Kasumi-1 (cell line): ENCODE measurements around the gene ETV3.

Experiments used
- DNase-seq, 2 experiments: peaks; one replicate each; lab custom pipeline; 2025; lab: John Stamatoyannopoulos, UW

The ETV3 gene

GRCh38 chr1:157139052-157139715 lies 989 bp upstream of the ETV3 start:
- DNase-seq: no peak

DNA sequence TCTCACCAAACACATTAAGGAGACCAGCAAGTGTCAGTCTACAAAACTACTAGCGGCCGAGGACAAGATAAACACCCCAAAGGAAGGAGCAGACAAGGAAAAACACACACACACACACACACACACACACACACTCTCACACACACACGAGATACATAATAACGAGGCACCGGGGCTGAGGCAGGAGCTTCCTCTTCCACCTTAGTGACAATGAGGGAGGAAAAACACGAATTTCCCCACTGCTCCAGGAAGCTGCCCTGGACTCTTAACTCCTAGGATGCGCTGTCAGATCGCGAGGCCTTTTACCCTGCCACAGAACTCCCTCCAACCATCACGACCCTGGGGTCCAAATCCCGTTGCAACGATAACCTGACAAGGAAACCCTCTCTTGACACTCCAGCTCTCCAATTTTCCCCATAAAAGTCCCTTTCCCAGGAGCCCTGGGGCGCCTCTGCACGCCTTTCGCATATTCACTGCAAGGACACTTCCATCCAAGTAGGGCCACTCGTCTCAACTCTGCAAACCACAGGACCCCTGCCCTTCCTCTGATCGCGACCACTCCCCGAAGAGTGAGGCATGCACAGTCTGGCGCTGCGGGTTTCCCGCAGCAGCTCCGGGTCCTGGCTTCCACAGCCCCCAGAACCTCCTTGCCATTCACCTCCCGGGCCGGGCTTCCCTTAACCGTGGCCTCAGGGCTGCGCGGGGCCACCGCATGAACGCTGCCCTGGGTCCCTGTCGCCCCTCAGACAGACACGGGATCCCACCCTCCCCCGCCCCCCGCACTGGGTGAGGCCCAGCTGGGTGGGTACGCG lies 581 bp downstream of the ETV3 start:
- DNase-seq: peak; percentile 36 to 65

- peak; percentile 31 to 65 for DNase-seq
Measured at GRCh38 chr1:157137046-157137407, 1.2 kb downstream of the ETV3 start.

DNA sequence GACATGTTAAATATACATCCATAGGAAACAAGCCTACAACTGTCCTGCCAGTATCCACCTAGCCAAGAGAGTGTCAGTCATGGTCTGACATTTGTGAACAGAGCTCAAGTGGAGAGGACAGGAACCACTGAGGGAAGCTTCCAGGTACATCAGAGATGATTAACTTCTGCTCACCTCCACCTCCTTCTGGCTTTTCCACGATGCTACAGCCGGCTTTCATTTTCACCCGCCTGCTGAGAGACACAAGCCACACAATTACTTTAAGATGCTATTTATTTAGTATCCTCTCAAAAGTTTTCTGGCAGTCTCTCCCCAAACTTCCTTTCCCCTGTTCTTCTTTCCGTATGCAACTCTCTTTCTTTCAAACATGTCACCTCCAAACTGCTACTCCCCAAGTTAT lies 2.1 kb downstream of the ETV3 start:
- DNase-seq: no peak

DNA sequence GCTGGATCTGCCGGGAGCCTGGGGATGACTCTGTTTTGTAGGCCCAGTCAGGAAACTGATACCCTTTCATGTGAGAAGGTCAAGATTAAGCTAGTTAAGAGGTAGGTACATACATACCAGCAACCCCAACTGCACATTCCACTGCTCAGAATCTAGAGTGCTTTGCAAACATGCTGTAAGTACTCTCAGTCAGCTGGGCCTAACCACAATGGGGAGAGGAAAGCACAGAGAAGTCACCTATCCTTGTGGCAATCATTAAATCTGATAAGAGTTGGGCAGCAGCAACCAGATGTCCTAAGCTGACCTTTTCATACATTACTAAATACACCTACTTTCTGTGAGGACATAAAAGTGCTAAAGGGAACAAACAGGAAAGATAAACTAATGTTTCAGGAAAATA lies 2.5 kb downstream of the ETV3 start:
- no peak for DNase-seq

GRCh38 chr1:157135070-157135469 lies 3.1 kb downstream of the ETV3 start:
- no peak for DNase-seq

- no peak for DNase-seq
Measured at GRCh38 chr1:157134442-157134841, 3.8 kb downstream of the ETV3 start.

DNA sequence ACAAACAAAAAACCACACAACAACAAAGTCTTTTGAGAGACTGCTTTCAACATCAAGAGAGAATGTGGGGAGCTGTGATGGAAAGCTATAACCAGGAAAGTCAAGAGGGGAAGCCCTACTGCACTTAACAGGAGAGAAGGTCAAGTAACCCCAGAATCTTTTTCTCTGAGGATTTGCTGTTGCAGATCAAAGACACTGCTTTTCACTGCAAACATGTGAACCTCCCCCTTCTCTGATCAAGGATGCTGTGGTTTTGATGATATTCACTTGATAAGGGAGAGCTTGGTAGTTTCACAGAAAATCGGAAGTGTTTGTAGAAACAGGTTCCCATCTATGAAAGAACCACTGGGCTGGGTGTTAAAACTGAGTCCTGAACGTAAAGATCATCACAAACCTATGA lies 4.8 kb downstream of the ETV3 start:
- DNase-seq: no peak

DNA sequence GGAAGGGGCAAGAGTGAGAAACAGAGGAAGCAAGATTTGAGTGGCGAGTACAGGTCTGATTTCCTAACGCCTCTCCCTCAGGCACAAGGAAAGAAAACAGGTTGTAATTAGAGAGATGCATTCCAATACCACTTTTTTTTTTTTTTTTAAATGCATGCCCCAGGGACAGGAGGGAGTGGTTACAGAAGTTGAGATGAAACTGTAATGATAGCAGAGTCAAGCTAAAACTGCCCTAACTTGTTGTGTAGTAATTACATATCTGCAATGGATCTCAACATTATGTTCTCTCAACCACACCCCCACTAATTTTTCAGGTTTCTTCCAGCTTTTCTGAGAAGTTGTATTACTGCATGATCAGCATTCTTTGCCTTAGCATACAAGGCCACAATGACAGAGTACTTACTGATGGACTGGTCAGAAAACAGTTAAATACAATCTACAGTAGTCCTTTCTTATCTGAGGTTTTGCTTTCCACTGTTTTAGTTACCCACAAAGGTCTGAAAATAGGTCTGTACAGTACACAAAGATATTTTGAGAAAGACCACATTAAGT lies 5.5 kb downstream of the ETV3 start:
- DNase-seq: no peak

DNA sequence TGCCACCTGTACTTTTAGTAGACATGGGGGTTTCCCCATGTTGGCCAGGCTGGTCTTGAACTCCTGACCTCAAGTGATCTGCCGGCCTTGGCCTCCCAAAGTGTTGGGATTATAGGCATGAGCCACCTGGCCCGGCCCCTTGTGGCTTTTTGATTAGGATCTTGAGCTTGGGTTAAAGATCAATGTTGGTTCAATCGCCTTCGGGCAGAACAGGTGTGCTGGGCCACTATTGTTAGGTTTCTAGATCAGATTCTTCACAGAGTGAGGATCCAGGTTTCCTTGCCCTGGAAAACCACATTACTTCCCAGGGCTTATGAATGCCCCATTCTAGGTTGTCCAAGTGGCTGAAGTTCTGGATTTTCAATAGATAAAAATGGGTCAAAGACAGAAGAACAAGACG lies 6.1 kb downstream of the ETV3 start:
- DNase-seq: no peak

- no peak for DNase-seq
Measured at GRCh38 chr1:157131281-157131680, 6.9 kb downstream of the ETV3 start.

DNA sequence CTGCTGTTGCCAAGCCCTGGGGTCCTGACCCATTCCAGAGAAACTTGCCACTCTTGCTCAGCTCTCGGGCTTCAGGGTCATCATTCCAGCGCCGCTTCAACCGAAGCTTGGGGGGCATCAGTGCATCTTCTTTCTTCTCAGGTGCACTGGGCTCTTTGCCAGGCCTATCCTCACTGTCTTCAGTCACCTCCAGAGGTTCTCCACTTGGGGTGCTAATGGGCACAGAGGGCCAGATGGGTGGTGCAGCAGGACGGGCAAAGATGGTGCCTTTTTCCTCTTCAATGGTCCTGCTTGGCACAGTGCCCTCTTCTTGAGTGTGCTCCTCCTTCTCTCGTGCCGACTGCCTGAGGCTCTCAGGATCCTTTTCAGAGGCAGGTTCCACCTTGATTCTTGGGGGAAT lies 13.3 kb downstream of the ETV3 start:
- peak in 1 of 2 experiments; percentile 14 for DNase-seq

DNA sequence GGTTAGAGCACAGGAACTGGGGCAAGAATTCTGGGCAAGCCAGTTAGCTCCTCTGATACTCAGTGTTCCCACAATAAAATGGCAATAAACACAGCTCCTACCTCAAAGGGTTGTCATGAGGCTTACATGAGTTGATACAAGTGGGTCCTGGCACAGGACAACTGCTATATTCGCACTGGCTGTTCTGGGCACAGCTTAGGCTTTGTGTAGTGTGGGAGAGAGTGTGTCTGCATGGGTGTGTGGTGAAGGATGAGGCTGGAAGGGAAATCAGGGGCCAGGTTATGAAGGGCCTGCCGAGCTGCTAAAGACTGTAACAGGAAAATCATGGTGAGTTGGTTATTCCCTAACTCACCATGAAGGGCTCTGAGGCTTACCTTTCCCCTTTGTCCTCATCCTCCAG lies 18.7 kb downstream of the ETV3 start:
- no peak for DNase-seq

DNA sequence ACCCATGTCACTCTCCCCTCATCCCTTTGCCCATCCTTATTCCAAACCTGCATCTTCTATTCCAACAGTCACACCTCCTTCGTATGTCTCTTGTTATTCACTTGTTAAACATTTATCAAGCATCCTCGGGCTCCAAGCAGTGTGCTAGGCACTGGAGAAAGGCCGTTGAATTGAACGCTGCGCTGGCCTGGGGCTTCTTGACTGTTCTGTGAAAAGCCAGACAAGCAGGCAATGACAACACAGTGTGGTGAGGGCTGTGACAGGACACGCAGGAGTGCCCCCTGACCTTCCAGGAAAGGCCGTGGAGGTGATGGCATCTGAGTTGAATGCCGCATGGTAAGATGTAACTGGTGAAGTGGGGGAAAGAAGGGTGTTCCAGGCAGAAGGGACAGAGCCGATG lies 19.2 kb downstream of the ETV3 start:
- no peak for DNase-seq

- no peak for DNase-seq
Measured at GRCh38 chr1:157117527-157118057, 20.6 kb downstream of the ETV3 start.

GRCh38 chr1:157116737-157117103 lies 21.5 kb downstream of the ETV3 start:
- DNase-seq: no peak

DNA sequence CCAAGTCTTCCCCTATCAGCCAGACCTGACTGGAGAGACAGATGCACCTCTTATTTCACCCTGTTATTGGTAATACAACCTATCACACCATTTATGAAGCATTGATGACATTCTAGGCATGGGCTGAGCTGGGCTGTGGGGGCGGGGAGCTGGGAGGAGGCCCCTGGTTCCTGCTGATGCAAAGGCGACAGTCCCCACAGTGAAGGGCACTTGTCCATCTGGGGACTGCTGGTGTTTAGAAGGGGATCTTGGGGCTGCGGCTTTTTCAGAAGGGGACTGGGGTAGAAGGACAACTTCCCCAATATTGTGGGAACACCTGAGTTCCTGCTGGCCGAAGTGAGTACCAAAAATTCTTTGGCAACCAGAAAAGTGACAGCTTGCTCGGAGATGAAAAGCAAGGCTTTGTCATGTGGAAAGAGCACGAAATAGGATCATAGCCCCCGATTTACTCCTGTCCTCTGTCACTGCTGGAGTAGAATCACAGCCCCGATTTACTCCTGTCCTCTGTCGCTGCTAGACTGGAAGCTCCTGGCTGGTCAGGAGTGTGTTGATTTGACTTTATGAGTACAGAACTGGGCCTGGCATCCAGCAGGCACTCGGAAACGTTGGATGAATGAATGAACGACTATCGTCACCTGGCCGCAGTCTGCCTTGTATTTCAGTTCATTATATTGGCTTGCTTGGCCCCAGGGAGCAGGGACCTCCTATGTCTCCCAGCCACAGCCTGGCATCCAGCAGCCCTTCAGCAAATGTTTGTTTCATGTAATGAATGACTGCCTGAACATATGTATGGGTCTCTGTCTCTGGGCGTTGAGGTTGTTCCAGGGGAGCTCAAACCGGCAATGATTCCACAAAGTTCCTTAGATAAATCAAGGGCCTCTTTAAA lies 22.1 kb downstream of the ETV3 start:
- DNase-seq: no peak

DNA sequence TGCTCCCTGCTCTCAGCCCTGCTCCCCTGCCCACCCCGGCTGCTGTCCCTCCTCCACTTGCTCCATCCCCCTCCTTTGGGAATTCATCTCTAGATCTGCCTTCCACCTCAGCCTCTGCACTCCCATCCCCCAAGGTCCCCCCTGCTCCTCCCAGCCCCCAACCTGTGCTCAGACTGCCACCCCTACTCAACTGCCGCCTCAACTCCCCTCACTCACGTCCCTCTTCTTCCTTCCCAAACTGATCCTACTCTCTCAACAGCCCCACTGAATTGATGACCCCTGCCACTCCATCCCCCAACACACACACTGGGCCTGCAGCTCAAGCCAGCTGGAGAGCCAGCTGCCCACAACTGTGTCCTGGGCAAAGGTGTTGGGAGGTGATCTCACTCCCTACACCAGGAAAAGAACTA lies 22.8 kb downstream of the ETV3 start:
- no peak for DNase-seq

GRCh38 chr1:157114183-157115121 lies 23.7 kb downstream of the ETV3 start:
- DNase-seq: no peak

DNA sequence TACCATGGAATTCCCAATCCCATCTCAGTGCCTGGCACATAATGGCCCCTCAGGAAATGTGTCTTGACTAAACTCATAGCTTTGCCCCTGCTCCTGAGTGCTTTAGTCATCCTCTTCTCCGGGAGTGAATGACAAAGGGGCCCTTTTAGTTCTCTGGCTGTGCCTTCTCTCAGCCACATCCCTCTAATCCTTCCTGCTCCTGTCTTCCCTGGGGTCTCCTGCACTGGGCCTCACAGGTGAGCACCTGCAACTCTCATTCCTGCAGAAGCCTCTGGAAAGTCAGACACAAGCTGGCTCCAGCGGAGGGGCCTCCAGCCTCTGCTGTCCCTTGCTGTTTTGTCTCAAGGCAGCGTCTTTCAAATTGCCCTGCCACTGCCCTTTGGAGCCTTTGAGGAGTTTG lies 24.6 kb downstream of the ETV3 start:
- DNase-seq: no peak

GRCh38 chr1:157113106-157113505 lies 25.1 kb downstream of the ETV3 start:
- peak; percentile 16 to 28 for DNase-seq
